HG03469 (cell line): ENCODE data around the gene AHCYL1.
"Not testable (repeated sequence)": the region's sequence is repeated elsewhere in the genome, so short reads cannot be mapped to it uniquely, and the experiment has no call there.

Source experiments
- ATAC-seq: cut with Tn5 transposase; IDR thresholded peaks from one replicate; pipeline ENCODE4 v1.9.1; 2021; ENCODE audit warnings: mild to moderate bottlenecking, moderate library complexity, moderate number of reproducible peaks; ENCODE audit not compliant: unreplicated experiment

Gene AHCYL1

DNA sequence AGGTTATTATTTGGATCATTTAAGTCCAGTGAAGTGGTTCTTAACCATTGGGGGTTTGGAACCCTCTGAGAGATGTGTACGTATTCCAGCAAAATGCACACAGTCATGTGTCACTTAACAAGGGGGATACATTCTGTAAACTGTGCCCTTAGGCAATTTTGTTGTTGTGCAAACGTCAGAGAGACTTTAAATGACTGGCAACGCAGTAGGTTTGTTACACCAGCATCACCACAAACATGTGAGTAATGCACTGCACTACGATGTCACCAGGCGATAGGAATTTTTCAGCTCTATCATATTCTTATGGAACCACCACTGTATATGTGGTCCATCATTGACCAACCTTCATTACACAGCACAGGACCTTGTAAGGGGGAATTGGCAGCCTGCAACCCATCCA is 11.9 kb downstream of the AHCYL1 start:
- ATAC-seq = no peak

DNA sequence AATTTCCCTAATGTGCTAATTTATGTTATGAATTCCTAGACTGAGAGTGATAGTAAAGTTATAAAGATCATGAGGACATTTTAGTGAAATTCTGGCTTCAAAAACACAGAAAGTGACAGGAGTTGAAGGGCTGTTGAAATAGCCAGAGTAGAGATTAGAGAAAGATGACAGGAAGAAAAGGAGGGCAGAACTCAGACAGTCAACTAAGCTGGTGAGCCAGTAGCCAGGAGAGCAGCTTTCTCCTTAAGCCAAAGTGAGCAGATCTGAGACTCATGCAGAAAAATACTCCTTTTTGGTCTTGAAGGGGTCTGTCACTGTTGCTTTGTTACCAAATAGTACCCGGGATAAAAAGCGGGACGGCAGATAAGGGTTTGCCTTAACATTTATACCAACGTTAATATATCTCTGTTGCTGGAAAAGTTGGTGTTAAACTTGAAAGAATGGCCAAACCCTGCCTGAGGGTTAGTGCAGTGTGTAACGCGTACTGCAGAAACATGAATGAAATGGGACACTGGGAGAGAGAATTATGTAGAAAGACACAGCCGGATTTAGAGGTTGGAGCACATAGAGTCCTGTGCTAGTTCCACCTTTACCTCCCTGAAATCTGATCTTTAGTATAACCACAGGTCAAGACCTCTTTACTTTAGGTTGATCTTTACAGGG is 12.8 kb downstream of the AHCYL1 start:
- no peak for ATAC-seq

DNA sequence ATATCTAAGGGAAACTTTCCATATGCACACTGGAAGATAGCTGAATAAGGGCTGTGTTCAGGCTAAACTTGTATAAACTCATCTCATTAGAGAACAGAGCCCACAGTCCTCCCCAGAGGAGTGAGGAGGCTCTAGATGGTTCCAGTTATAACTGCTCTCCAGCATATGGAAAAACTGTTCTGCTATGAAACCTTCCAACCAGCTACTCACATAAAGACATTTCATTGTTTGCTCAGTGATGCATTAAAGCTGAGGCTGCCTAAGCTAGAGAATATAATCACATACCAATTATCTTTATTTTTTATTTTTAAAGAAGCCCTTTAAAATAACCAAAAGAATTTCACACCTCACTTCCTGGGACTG is 13.3 kb downstream of the AHCYL1 start:
- ATAC-seq = no peak

DNA sequence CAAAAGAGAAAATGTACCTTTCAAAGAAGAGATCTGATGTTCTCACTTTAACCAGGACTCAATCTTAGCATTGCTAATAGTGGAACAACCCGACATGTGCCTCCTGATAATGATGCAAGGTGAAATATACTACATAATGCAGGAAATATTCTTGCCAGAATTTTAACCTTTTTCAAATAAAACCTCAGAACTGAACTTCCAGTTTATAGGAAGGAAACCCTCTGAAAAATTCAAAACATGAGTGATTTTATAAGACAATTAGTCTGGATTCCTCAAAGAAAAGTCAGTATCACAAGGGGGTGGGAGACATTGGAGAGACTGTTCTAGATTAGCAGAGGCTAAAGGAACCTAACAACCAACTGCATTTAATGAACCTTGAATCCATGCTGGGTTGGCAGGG is 18.1 kb downstream of the AHCYL1 start:
- ATAC-seq = no peak

DNA sequence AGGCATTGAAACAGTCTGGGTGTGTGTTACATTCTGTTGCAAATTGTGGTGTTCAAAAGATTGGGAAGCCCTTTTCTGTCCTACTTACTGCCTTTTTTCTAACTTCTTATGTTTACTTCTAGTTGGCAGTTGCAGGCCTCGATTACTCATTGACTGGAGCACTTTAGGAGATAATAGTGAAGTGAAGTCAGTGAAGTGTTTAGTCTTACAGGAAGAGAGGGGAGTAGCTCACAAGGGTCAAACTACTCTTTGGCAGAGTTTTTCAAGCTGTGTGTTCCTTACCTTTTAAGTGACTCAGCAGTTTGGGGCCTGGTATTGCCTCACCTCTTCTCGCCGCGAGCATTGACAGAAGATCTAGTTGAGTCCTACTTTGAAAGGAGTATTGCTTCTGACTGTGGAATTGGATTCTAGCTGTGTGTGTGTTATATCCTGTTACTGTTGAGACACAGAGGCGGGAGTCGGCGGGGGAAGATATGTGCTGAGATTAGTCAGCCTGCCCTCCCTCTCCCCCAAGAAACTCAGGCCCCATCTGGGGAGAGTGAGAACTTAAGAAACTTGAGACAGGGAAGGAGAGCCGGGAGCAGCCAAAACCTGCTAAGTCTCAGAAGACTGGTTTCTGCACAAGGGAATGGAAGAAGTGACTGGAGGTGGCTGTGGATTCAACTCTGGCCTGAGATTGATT is 19.3 kb downstream of the AHCYL1 start:
- ATAC-seq = no peak

DNA sequence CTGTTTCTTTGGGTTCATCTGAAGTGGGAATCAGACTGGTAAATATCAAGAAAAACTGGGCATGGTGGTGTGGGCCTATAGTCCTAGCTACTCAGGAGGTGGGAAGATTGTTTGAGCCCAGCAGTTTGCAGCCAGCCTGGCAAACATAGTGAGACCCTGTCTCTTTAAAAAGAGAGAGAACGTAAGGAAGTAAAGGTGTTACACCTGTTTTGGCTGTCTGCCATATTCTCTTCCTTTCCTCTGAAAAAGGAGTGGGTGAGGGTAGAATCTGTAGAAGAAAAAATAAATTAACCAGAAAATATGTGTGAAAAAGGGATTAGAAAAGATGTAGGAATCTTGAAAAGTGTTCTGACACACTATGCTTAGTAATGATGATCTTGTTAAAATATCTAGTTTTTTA is 20.0 kb downstream of the AHCYL1 start:
- no peak for ATAC-seq

DNA sequence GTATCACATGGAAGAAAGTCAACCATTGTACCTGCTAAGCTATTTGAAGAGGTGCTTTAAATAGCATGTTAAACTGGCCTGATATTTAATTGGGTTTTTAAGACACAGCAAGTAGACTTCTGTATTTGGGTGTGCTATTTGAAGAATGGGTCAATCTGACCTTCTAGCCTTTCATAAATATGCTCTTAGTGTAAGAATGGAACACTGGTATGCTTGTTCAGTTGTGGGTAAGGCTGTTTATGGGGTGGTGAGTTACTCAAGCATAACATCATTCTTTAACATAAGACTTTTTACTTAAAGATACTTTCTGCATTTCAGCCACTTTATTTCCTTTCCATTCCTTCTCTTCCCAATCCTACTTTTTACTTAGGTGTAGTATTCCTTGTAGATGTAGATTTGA is 21.4 kb downstream of the AHCYL1 start:
- no peak for ATAC-seq

DNA sequence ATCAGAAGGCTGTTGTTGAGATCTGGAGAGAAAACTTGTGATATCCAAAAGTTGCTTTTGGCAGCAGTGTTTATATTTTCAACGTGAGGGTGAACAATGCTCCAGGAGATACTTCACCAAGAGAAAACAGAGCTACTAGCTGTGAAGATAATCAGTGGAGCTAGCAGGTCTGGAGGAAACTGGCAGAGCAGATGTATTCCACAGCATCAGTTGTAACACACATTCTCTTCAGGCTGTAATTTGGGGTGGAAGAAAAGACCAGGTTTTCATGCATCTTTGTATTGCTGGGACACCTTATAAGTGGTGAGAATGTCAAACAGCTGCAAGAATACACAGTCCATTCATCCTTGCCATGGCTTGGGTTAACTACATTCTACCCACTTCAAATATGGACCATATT is 22.0 kb downstream of the AHCYL1 start:
- no peak for ATAC-seq

DNA sequence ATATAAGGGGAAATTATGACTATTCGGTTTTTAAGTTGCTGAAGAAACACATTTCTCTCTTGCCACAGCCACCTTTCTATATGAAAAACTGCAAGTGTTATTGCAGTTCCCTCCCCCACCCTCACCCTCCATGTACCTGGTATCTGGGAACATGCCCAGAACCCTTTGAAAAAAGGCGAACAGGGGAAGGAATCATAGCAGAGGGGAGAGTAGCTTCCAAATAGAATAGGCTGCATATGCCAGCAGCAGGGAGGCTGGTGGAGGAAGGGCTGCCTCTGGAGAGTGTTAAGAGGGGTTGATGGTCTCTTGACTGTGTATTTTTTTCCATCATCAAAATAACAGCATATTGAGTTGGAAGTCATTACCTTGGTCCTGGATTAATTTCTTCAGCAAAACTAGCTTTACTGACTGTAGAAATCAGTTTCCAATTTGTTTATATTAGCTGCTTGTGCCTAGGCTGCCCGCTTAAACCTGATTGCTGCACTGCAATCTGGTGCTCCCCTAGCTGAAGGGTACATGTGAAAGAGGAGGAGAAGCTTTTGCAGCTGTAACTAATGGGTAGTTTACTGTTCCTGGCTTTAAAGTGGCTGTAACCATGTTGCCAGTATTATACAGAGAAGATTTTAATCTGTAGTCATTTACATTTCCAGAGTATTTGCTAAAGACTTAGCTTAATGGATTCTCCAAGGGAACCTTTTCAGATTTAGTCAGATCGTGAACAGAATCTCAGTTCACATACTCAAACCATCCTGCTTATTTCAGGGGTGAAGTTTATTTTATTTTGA is 22.7 kb downstream of the AHCYL1 start:
- no peak for ATAC-seq

DNA sequence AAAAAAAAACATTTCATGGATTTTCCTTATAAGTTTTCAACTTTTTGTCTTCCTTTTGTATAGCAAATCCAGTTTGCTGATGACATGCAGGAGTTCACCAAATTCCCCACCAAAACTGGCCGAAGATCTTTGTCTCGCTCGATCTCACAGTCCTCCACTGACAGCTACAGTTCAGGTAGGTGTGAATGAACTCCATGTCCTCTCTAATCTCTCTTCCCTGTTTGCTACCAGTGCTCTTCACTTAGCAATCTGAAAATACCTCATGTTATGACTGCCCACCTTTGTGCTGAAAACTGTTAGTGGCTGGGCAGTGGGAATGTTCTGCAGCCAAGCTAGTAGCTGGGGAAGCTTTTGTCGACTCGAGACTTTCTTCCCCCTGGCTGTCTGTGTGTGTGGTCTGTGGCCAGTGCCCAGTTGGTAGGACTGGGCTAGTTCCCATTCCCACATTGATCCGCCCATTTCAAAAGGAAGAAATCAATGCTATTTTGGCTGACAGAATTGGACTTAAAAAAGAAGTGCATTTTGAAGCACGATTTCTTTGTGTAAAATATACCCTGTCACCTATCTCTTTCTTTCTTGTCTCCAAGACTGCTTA is 24.5 kb downstream of the AHCYL1 start:
- no peak for ATAC-seq

DNA sequence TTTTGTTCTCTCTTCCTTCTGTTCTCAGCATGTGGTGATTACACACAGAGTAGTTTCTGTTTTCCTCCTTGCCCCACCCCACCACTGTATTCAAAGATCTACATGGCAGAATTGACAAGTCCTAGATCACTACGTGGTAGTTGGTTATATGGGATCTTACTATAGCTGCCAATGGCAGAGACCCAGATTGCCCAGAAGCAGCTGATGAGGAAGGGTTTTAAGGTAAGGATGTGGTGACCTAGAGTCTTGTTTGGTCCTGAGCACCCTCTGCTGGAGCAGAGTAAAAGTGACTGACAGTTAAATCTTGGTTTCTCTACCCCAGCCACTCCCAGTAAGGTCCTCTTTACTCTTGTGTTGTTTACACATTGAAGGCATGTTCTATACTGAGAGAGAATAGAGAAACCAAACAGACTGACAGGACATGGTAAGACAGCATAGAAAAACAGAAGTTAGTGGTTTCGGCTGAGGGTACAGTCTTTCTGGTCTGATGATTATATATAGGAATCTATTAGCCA is 27.0 kb downstream of the AHCYL1 start:
- ATAC-seq = peak; percentile 94

DNA sequence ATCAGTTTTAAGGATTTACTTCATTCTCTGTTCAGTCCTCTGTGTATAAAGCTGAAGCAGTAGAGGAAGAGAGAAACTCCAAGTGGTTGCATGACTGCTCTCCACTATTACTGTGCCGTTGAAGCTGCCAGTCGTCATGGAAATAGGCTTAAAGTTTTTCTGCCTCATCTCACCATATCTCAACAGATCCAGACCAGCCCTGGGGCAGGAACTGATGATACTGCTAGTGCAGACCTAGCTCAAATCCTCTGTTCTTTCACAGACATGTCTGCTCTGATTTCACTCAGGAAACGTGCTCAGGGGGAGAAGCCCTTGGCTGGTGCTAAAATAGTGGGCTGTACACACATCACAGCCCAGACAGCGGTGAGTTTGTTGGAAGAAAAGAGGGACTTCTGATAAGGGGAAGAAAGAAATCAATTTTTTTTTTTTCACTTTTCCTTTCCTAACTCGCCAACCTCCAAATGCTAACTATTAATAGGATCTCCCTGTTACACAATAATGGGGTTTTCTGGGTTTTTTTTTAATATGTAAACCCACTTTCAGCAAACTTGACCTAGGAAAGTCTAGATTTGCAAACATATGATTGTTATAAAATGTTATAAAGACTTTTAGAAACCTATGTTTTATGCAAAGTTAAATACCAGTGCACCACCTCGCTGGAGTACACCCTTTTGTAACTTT is 27.7 kb downstream of the AHCYL1 start:
- peak; percentile 37 for ATAC-seq

DNA sequence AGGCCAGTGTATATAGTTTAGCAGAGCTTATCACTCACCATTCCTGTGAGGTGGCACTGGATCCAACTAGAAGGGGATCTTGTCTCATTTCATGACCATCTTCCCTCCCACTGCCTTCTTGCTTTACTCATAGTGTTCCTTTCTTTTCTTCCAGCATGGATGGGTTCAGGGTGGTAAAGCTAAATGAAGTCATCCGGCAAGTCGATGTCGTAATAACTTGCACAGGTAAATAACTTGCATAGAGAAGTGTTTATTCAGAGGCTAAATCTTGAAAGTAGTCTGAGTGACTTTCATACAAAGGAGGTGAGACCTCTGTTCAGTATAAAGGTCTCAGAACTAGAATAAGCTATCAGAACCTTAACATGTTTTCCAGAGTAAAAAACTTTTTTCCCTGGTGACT is 33.2 kb downstream of the AHCYL1 start:
- no peak for ATAC-seq

DNA sequence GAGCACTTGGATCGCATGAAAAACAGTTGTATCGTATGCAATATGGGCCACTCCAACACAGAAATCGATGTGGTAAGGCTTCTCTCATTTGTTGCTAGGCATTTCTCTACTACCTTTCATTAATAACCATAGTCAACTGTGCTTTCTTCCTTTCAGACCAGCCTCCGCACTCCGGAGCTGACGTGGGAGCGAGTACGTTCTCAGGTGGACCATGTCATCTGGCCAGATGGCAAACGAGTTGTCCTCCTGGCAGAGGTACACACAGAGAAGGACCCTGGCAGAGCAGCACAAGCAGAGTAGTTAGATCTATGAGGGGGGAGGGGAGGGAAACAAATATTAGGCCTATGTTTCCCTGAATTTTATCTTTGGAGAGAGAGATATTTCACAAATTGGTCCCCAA is 33.8 kb downstream of the AHCYL1 start:
- ATAC-seq = no peak

DNA sequence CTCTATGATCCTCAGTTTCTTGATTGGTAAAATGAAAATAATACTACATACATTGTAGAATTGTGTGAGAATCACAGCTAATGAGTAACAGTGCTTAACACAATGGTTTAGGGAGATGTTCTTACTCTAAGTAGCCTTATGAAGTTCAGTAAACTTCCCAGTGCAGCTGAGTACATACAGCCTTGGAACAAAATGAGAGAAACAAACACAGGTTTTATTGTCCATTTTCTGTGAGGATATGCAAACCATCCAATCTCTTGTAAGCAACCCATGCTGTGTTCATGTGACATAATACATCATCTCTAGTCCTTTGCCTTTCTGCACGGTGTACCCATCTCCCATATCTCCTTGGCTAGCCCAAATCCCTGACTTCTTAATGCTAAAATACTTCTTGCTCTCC is 35.2 kb downstream of the AHCYL1 start:
- no peak for ATAC-seq

DNA sequence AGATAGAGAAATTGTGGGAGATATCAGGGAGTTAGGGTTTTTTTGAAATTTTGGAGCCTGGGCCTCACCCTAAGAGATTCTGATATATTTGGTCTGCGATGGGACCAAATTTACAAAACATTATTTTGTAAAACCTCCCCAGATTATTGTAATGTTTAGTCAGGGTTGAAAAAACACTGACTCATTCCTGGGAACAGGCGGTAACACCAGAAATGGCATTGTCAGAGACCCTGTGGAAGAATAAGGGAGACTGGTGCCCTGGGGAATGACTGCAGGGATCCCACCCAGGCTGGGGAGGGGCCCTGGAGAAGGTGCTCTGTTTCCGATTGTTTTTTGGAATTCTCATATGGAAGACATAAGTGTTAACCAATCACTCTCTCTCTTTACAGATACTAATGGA is 36.7 kb downstream of the AHCYL1 start:
- ATAC-seq = no peak

DNA sequence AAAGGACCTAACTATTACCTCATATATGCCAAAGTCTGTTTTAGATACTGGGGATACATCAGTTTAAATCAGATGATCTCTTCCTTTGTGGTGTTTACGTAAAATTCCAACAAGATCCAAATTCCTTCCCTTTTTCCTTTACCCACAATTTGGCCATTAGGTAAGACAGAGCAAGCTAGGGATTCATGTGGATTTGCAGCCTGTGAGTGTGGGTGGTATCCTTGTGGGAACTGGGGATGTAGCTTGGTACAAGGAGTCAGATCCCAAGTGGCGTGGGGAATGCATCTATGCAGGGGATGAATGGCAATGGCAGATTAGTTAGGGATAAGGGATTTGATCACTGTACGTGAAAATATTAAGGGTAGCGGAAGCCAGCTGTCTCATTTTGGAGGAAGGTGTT is 40.0 kb downstream of the AHCYL1 start:
- ATAC-seq = no peak

DNA sequence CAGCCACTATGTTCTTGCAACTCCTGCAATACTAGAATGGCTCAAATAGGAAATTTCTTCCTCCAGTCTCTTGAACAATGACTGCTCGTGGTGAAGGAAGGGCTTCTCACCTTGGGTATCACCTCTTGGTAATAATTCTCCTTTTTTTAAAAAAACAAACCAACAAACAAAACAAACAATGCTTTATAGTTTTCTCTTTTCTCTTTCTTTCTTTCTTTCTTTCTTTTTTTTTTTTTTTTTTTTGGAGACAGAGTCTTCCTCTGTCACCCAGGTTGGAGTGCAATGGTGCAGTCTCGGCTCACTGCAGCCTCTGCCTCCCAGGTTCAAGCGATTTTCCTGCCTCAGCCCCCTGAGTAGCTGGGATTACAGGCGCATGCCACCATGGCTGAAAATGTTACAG is 46.1 kb downstream of the AHCYL1 start:
- ATAC-seq = not testable (repeated sequence)

DNA sequence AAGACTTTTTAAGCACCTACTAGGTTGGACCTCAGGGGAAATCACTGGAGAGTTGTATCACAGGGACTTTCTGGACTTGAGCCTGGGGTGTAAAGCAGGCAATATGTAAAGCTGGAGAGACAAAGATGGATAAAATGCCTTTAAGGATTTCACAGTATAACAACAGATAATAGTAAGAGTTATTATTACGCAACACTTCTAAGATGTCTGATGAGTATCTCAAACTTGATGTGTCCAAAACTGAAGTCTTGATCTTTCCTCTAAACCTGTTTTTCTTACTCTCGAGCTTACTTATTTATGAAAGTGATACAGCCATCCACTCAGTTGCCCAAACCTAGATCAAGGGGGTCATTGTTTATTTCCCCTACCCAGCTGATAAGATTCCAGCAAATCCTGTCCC is 47.8 kb downstream of the AHCYL1 start:
- no peak for ATAC-seq

DNA sequence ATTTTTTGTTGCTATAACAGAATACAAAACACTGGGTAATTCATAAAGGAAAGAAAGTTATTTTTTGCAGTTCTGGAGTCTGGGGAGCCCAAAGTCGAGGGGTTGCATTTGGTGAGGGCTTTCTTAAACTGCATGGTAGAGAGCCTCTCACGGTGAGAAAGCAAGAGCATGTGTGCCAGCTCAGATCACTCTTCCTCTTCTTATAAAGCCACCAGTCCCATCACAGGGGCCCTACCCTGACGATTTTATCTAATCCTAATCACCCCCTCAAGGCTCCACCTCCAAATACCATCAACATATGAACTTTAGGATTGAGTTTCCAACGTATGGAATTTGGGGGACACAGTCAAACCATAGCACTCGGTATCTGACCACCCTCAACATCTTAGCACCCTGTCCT is 48.9 kb downstream of the AHCYL1 start:
- no peak for ATAC-seq

DNA sequence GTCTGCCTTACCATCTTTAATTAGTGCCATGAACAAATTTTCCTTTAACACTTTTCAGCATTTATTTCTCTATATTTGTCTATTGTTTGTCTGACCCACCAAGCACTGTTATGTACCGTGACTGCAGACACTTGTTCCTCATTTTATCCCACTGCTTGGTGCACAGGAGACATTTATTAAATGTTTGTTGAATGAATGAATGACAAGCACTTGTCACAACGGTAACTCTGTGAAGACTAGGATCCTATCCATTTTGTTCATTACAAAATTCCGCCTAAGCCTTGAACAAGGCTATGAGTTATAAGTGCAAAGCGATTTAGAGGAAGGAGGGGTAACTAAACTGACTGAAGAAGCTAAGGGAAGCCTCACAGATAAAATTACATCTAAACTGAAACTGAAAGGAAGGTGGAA is 49.5 kb downstream of the AHCYL1 start:
- ATAC-seq = no peak
